ENCODE data around the gene POLG2. TPM values are rescaled to one million over a fixed set of nuclear protein-coding genes. Genes with fewer than 3 reads are reported as not detected.

The POLG2 gene
- total RNA-seq, 1 donor = 8.2 TPM

DNA sequence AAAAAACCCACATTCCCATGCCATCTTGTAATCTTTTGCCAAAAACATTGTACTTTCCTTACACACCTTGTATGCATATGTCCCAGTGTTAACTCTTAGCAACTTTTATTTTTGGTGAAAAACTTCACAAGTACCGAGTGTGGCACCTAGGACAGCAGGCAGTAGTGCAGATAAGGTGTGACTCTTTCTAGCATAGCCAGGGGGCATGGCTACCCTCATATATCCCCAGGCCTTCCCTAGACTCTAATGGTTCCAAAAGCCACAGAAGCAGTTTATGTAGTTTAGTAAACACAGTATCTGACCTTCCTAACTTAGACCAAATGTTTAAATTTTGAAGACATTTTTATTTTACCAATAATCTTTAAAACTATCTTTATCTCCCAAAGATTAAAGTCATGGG, 68.4 kb downstream of the POLG2 start:
- H3K4me3 ChIP-seq (ENCODE audit: low read depth, low read length) = no peak overlapping the region
- DNase-seq (ENCODE audit: low read depth) = no peak
- no peak for TF ChIP-seq CTCF (IDR thresholded peaks at IDR 0.05; ENCODE audit: insufficient read depth, low read length)

Small RNAs within 50 kb of the gene (small RNA-seq; reads per million reads assigned to genes)
- not detected for gene ATP5MFP4

Other genes starting within 250 kb of the POLG2 start
- gene TEX2, start 233.8 kb downstream of the POLG2 start, total RNA-seq (ENCODE audit: low replicate concordance) = 24.4 and 24.6 TPM in 2 replicates
- 1.2 and 7.4 TPM in 2 replicates for gene PECAM1, start 106.2 kb downstream of the POLG2 start, total RNA-seq (ENCODE audit: low replicate concordance)
- 4.1 and 52.5 TPM in 2 replicates for gene MILR1, start 47.9 kb downstream of the POLG2 start, total RNA-seq (ENCODE audit: low replicate concordance)
- gene DDX5, start 9.2 kb upstream of the POLG2 start, total RNA-seq (ENCODE audit: low replicate concordance) = 302 and 859 TPM in 2 replicates
- gene CEP95, start 9.9 kb upstream of the POLG2 start, total RNA-seq (ENCODE audit: low replicate concordance) = 32.8 and 51.7 TPM in 2 replicates
- 38.2 and 90.9 TPM in 2 replicates for gene SMURF2, start 165.3 kb upstream of the POLG2 start, total RNA-seq (ENCODE audit: low replicate concordance)